ENCODE measurements around the gene FANCM. TPM values are rescaled to one million over a fixed set of nuclear protein-coding genes. Genes with fewer than 3 reads are reported as not detected.

FANCM gene
- total RNA-seq, 1 experiment from 2014 or later, result 6.6 TPM

DNA sequence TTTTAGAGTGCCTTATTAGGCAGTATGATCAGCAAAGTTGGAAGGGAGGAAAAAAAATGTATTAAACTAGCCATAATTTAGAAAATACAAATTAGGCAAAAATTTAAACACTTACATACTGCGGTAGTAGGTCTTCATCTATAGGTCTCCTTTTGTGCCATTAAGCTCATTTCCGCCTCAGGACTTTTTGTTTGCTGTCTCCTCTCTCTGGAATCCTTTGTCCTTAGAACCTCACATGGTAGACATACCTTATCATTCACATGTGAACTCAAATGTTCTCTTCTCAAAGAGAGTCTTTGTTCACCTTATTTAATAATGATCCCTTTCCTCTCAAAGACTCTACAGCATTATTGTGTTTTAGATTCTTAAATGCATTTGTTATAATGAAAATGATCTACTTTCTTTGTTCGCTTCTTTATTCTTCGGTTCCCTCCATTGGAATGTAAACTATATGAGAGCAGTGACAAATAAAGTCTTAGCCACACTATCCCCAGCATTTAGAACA, 14.7 kb downstream of the FANCM start:
- H3K27ac ChIP-seq (ENCODE audit: low read length), result no peak overlapping the region
- intact Hi-C loops (cut with micrococcal nuclease; ENCODE audit: unreplicated experiment), result no loop called here
- CTCF ChIA-PET, result no interaction called here
- H3K27me3 ChIP-seq (ENCODE audit: control insufficient read depth, insufficient read depth, low read length), result no peaks in the 10 kb centered on the region
- no peaks in the 10 kb centered on the region for H3K36me3 ChIP-seq (ENCODE audit: control insufficient read depth, insufficient read depth, low read length)
- H3K4me3 ChIP-seq (ENCODE audit: low read depth in 2 of 2, low read length in 2 of 2), result no peak overlapping the region
- POLR2A ChIA-PET, result no interaction called here
- TF ChIP-seq REST (IDR thresholded peaks at IDR 0.05; ENCODE audit: insufficient read depth in 1 of 2, low read depth in 2 of 2, low read length in 1 of 2), result no peak
- TF ChIP-seq TCF7L2 (IDR thresholded peaks at IDR 0.05; ENCODE audit: low read depth, low read length), result no peak
- TF ChIP-seq, protein P1, sequence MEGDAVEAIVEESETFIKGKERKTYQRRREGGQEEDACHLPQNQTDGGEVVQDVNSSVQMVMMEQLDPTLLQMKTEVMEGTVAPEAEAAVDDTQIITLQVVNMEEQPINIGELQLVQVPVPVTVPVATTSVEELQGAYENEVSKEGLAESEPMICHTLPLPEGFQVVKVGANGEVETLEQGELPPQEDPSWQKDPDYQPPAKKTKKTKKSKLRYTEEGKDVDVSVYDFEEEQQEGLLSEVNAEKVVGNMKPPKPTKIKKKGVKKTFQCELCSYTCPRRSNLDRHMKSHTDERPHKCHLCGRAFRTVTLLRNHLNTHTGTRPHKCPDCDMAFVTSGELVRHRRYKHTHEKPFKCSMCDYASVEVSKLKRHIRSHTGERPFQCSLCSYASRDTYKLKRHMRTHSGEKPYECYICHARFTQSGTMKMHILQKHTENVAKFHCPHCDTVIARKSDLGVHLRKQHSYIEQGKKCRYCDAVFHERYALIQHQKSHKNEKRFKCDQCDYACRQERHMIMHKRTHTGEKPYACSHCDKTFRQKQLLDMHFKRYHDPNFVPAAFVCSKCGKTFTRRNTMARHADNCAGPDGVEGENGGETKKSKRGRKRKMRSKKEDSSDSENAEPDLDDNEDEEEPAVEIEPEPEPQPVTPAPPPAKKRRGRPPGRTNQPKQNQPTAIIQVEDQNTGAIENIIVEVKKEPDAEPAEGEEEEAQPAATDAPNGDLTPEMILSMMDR (IDR thresholded peaks at IDR 0.05), result no peak
- no peak for TF ChIP-seq SIN3A (IDR thresholded peaks at IDR 0.05; ENCODE audit: borderline replicate concordance, insufficient read depth, low read depth, low read length)
- TF ChIP-seq POLR2AphosphoS5 (IDR thresholded peaks at IDR 0.05; ENCODE audit: low read depth, low read length), result no peak
- BruUV-seq (replicated peaks), result no TSS peak
- ATAC-seq (no peak), DNase-seq (ENCODE audit: low read depth, low spot score) (no peak)
- H3K4me1 ChIP-seq (ENCODE audit: control insufficient read depth, insufficient read depth, low read length), result no peaks in the 10 kb centered on the region
- in situ Hi-C loops (cut with HindIII; ENCODE audit: low pct_unique_long_range_greater_than_20kb, low sequenced_read_pairs), result no loop called here
- no peaks in the 10 kb centered on the region for H3K9me3 ChIP-seq (ENCODE audit: control insufficient read depth, insufficient read depth, low read depth, low read length)

GRCh38 chr14:45156067-45156466, 20.3 kb downstream of the FANCM start:
- H3K27ac ChIP-seq (ENCODE audit: low read length), result no peak overlapping the region
- no peaks in the 10 kb centered on the region; the same call in 1 of the 2 replicates for H3K36me3 ChIP-seq (ENCODE audit: control insufficient read depth, insufficient read depth, low read length)
- H3K4me1 ChIP-seq (ENCODE audit: control insufficient read depth, insufficient read depth, low read length), result no peaks in the 10 kb centered on the region
- in situ Hi-C loops (cut with HindIII; ENCODE audit: low pct_unique_long_range_greater_than_20kb, low sequenced_read_pairs) (no loop called here), intact Hi-C loops (cut with micrococcal nuclease; ENCODE audit: unreplicated experiment) (no loop called here)
- no peak overlapping the region for H3K4me3 ChIP-seq (ENCODE audit: low read depth in 2 of 2, low read length in 2 of 2)
- BruUV-seq (replicated peaks), result no TSS peak
- TF ChIP-seq TCF7L2 (IDR thresholded peaks at IDR 0.05; ENCODE audit: low read depth, low read length) (no peak), POLR2AphosphoS5 (IDR thresholded peaks at IDR 0.05; ENCODE audit: low read depth, low read length) (no peak), SIN3A (IDR thresholded peaks at IDR 0.05; ENCODE audit: borderline replicate concordance, insufficient read depth, low read depth, low read length) (no peak), REST (IDR thresholded peaks at IDR 0.05; ENCODE audit: insufficient read depth in 1 of 2, low read depth in 2 of 2, low read length in 1 of 2) (no peak)
- TF ChIP-seq, protein P1 (IDR thresholded peaks at IDR 0.05), result no peak
- ChIA-PET POLR2A (no interaction called here), CTCF (no interaction called here)
- no peaks in the 10 kb centered on the region for H3K27me3 ChIP-seq (ENCODE audit: control insufficient read depth, insufficient read depth, low read length)
- ATAC-seq (no peak), DNase-seq (ENCODE audit: low read depth, low spot score) (no peak)
- no peaks in the 10 kb centered on the region for H3K9me3 ChIP-seq (ENCODE audit: control insufficient read depth, insufficient read depth, low read depth, low read length)

Data from Panc1 (cell line).